Liver (tissue), 9 donors: ENCODE results near the gene PFDN6. TPM values are rescaled to one million over a fixed set of nuclear protein-coding genes. Genes with fewer than 3 reads are reported as not detected.

Experiments
- DNase-seq: peaks from one replicate; pipeline ENCODE4 v3.0.0-alpha.2; 2017; ENCODE audit warnings: low spot score
- H3K27ac ChIP-seq, 2 donors: one replicate each; pipeline ENCODE4 v1.7.0; 2013; ENCODE audit warnings: inconsistent platforms in 2 of 2, low read length in 2 of 2, control low read depth in 1 of 2, low read depth in 1 of 2, mild to moderate bottlenecking in 1 of 2
- H3K27me3 ChIP-seq, 4 donors: one replicate each; pipeline versions ENCODE4 v1.6.1 to v1.7.0; 2013; ENCODE audit warnings: low read length in 3 of 4, inconsistent platforms in 1 of 4, mild to moderate bottlenecking in 1 of 4, moderate library complexity in 1 of 4; ENCODE audit not compliant: control insufficient read depth in 4 of 4, insufficient read depth in 4 of 4
- H3K36me3 ChIP-seq, 4 donors: one replicate each; pipeline versions ENCODE4 v1.6.1 to v1.7.0; 2013; ENCODE audit warnings: low read length in 3 of 4, mild to moderate bottlenecking in 3 of 4, low read depth in 1 of 4, moderate library complexity in 1 of 4; ENCODE audit not compliant: control insufficient read depth in 4 of 4, insufficient read depth in 3 of 4
- H3K4me1 ChIP-seq, 4 donors: one replicate each; pipeline versions ENCODE4 v1.6.1 to v1.7.0; 2013; ENCODE audit warnings: low read length in 3 of 4, mild to moderate bottlenecking in 3 of 4, moderate library complexity in 1 of 4; ENCODE audit not compliant: control insufficient read depth in 4 of 4, insufficient read depth in 4 of 4
- H3K4me3 ChIP-seq, 3 donors: one replicate each; pipeline versions ENCODE4 v1.6.1 to v1.7.0; 2013; ENCODE audit warnings: low read length in 3 of 3, control low read depth in 1 of 3, low read depth in 1 of 3, mild to moderate bottlenecking in 1 of 3
- H3K9ac ChIP-seq, 2 donors: one replicate each; pipeline ENCODE4 v1.7.0; 2013; ENCODE audit warnings: low read length in 2 of 2, mild to moderate bottlenecking in 2 of 2, moderate library complexity in 2 of 2, control low read depth in 1 of 2, low read depth in 1 of 2
- H3K9me3 ChIP-seq, 4 donors: one replicate each; pipeline versions ENCODE4 v1.6.1 to v1.7.0; 2013; ENCODE audit warnings: low read length in 3 of 4; ENCODE audit not compliant: control insufficient read depth in 4 of 4
- EGR1 ChIP-seq, 2 donors: IDR thresholded peaks; 2 replicates each; pipeline ENCODE4 v1.6.1; 2016 to 2018; ENCODE audit warnings: antibody characterized with exemption in 2 of 2, low read depth in 2 of 2
- FOXA1 ChIP-seq: IDR thresholded peaks from 2 replicates; pipeline ENCODE4 v1.6.1; 2016; ENCODE audit warnings: antibody characterized with exemption
- FOXA2 ChIP-seq: IDR thresholded peaks from 2 replicates; pipeline ENCODE4 v1.6.1; 2016; ENCODE audit warnings: antibody characterized with exemption
- GABPA ChIP-seq, 2 donors: IDR thresholded peaks in 1 of 2; conservative IDR thresholded peaks in 1 of 2; 2 replicates each; pipeline ENCODE4 v1.6.1; 2016; ENCODE audit warnings: antibody characterized with exemption in 2 of 2, mild to moderate bottlenecking in 1 of 2, moderate library complexity in 1 of 2
- HNF4A ChIP-seq, 2 donors: conservative IDR thresholded peaks; 2 replicates each; pipeline ENCODE4 v1.6.1; 2016; ENCODE audit warnings: antibody characterized with exemption in 2 of 2, mild to moderate bottlenecking in 2 of 2
- HNF4G ChIP-seq: IDR thresholded peaks from 2 replicates; pipeline ENCODE4 v1.6.1; 2016; ENCODE audit warnings: antibody characterized with exemption
- JUND ChIP-seq, 2 donors: IDR thresholded peaks; 2 replicates each; pipeline ENCODE4 v1.6.1; 2016; ENCODE audit warnings: antibody characterized with exemption in 2 of 2
- NR2F2 ChIP-seq: IDR thresholded peaks from 2 replicates; pipeline ENCODE4 v1.6.1; 2016; ENCODE audit warnings: antibody characterized with exemption
- RAD21 ChIP-seq, 2 donors: IDR thresholded peaks; 2 replicates each; pipeline ENCODE4 v1.6.1; 2016; ENCODE audit warnings: antibody characterized with exemption in 2 of 2, mild to moderate bottlenecking in 2 of 2
- RXRA ChIP-seq, 2 donors: IDR thresholded peaks; 2 replicates each; pipeline ENCODE4 v1.6.1; 2017 to 2018; ENCODE audit warnings: antibody characterized with exemption in 2 of 2, mild to moderate bottlenecking in 1 of 2
- SP1 ChIP-seq: IDR thresholded peaks from 2 replicates; pipeline ENCODE4 v1.6.1; 2018; ENCODE audit warnings: antibody characterized with exemption, mild to moderate bottlenecking
- TAF1 ChIP-seq: conservative IDR thresholded peaks from 2 replicates; pipeline ENCODE4 v1.6.1; 2016; ENCODE audit warnings: antibody characterized with exemption, mild to moderate bottlenecking
- YY1 ChIP-seq: IDR thresholded peaks from 2 replicates; pipeline ENCODE4 v1.6.1; 2016; ENCODE audit warnings: antibody characterized with exemption, mild to moderate bottlenecking
- WGBS: extraction: QIAGEN DNeasy Blood & Tissue Kit; methylation state at CpG from one replicate; pipeline ENCODE4 v1.1.7; 2013; 5-methylcytosine and 5-hydroxymethylcytosine counted together
- polyA plus RNA-seq, 2 donors: library from polyadenylated mRNA; stranded (reverse) in 1 of 2; unstranded in 1 of 2; fragments of 200-250 nt in 1 of 2; fragments of >200 nt in 1 of 2; fragmentation: Nextera tagmentation in 1 of 2; extraction: Ambion mirVana in 1 of 2; gene quantifications; one replicate each; pipeline versions ENCODE4 v1.2.1 to v1.2.3, GENCODE V29; 2013 to 2015
- total RNA-seq, 2 donors: library from RNA; depleted of rRNA; stranded (reverse); fragments of >200 nt; gene quantifications; one replicate each; pipeline ENCODE4 v1.2.3, GENCODE V29; 2014
- TF ChIP-seq, protein P1 (sequence below): IDR thresholded peaks from 2 replicates; pipeline ENCODE4 v1.6.1; 2016; ENCODE audit warnings: antibody characterized with exemption
- TF ChIP-seq, protein P2 (sequence below): IDR thresholded peaks from 2 replicates; pipeline ENCODE4 v1.6.1; 2016; ENCODE audit warnings: antibody characterized with exemption
- TF ChIP-seq, protein P3 (sequence below): fragments of 150-350 bp; IDR thresholded peaks from 2 replicates; pipeline ENCODE4 v1.5.1; 2017; ENCODE audit warnings: improper control_type of control experiment, low read depth, low read length; ENCODE audit not compliant: missing input control
- TF ChIP-seq, protein P4 (sequence below): IDR thresholded peaks from 2 replicates; pipeline ENCODE4 v1.6.1; 2016; ENCODE audit warnings: antibody characterized with exemption, mild to moderate bottlenecking
- TF ChIP-seq, protein P5 (sequence below): IDR thresholded peaks from 2 replicates; pipeline ENCODE4 v1.6.1; 2016; ENCODE audit warnings: antibody characterized with exemption
- donor health status: healthy.
- donor health status: healthy.
- donor health status: healthy.
- donor health status: healthy.
- donor health status: healthy.

Gene PFDN6
- total and polyA plus RNA-seq, 4 donors, result 6.5 to 60.1 (median 17.4) TPM

DNA sequence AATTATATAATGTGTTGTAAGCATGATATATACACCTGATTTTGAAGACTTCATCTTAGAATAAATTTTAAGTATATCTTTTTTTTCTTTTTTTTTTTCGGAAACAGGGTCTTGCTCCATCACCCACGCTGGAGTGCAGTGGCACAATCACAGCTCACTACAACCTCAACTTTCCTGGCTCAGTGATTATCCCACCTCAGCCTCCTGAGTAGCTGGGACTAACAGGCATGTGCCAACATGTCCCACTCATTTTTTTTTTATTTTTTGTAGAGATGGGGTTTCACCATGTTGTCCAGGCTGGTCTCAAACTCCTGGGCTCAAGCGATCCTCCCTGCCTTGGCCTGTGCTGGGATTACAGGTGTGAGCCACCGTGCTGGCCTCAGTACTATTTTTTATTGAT, 34.8 kb upstream of the PFDN6 start:
- WGBS, result 95% methylated on average over 4 of the region's 4 CpGs
- Histone ChIP-seq H3K9ac (no peak overlapping the region), H3K27me3 (no peaks in the 10 kb centered on the region), H3K4me1 (peaks cover 2 to 17% (median 13%) of the 10 kb centered on the region in 4 donors), H3K27ac (no peak overlapping the region), H3K36me3 (peaks cover 2 to 21% (median 8%) of the 10 kb centered on the region in 4 donors), H3K4me3 (no peak overlapping the region), H3K9me3 (no peaks in the 10 kb centered on the region)
- TF ChIP-seq FOXA2 (no peak), JUND (IDR thresholded peaks at IDR 0.05) (no peak), YY1 (no peak), SP1 (no peak), FOXA1 (no peak), EGR1 (IDR thresholded peaks at IDR 0.05; ENCODE audit: low read depth in 2 of 2) (no peak), HNF4A (conservative IDR thresholded peaks at IDR 0.05) (no peak), HNF4G (no peak)
- TF ChIP-seq, protein P1, sequence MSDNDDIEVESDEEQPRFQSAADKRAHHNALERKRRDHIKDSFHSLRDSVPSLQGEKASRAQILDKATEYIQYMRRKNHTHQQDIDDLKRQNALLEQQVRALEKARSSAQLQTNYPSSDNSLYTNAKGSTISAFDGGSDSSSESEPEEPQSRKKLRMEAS, result no peak
- TF ChIP-seq, protein P2, sequence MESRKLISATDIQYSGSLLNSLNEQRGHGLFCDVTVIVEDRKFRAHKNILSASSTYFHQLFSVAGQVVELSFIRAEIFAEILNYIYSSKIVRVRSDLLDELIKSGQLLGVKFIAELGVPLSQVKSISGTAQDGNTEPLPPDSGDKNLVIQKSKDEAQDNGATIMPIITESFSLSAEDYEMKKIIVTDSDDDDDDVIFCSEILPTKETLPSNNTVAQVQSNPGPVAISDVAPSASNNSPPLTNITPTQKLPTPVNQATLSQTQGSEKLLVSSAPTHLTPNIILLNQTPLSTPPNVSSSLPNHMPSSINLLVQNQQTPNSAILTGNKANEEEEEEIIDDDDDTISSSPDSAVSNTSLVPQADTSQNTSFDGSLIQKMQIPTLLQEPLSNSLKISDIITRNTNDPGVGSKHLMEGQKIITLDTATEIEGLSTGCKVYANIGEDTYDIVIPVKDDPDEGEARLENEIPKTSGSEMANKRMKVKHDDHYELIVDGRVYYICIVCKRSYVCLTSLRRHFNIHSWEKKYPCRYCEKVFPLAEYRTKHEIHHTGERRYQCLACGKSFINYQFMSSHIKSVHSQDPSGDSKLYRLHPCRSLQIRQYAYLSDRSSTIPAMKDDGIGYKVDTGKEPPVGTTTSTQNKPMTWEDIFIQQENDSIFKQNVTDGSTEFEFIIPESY, result no peak
- TF ChIP-seq, protein P3, sequence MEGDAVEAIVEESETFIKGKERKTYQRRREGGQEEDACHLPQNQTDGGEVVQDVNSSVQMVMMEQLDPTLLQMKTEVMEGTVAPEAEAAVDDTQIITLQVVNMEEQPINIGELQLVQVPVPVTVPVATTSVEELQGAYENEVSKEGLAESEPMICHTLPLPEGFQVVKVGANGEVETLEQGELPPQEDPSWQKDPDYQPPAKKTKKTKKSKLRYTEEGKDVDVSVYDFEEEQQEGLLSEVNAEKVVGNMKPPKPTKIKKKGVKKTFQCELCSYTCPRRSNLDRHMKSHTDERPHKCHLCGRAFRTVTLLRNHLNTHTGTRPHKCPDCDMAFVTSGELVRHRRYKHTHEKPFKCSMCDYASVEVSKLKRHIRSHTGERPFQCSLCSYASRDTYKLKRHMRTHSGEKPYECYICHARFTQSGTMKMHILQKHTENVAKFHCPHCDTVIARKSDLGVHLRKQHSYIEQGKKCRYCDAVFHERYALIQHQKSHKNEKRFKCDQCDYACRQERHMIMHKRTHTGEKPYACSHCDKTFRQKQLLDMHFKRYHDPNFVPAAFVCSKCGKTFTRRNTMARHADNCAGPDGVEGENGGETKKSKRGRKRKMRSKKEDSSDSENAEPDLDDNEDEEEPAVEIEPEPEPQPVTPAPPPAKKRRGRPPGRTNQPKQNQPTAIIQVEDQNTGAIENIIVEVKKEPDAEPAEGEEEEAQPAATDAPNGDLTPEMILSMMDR, result no peak
- DNase-seq, result no peak

DNA sequence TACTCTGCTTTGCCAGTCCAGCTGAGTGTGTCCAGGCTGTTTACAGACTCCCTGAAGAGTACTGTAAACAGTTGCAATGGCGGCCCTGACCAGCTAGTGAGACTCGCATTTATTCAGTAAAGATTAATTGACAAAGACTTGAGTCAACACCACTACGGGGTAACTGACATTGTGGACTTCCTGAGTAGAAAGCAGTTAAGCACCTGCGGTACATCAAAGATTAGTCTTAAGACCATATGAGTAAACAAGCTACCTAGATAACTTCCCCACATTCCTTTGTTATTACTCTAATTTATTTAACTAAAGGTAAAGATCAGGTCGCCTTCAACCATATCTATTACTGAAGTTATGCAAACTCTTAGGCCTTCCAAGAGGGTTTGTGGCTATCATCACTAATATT, 30.4 kb upstream of the PFDN6 start:
- Histone ChIP-seq H3K9ac (no peak overlapping the region), H3K4me1 (no peaks in the 10 kb centered on the region), H3K36me3 (peaks cover 8 to 45% (median 25%) of the 10 kb centered on the region in 4 donors), H3K4me3 (no peak overlapping the region), H3K27ac (no peak overlapping the region), H3K27me3 (no peaks in the 10 kb centered on the region), H3K9me3 (no peaks in the 10 kb centered on the region)
- 96% methylated on average over 5 of the region's 5 CpGs for WGBS
- no peak for TF ChIP-seq EGR1 (IDR thresholded peaks at IDR 0.05; ENCODE audit: low read depth in 2 of 2)
- no peak for TF ChIP-seq TAF1
- no peak for TF ChIP-seq RXRA (IDR thresholded peaks at IDR 0.05)
- TF ChIP-seq, protein P1, result no peak
- TF ChIP-seq, protein P4, sequence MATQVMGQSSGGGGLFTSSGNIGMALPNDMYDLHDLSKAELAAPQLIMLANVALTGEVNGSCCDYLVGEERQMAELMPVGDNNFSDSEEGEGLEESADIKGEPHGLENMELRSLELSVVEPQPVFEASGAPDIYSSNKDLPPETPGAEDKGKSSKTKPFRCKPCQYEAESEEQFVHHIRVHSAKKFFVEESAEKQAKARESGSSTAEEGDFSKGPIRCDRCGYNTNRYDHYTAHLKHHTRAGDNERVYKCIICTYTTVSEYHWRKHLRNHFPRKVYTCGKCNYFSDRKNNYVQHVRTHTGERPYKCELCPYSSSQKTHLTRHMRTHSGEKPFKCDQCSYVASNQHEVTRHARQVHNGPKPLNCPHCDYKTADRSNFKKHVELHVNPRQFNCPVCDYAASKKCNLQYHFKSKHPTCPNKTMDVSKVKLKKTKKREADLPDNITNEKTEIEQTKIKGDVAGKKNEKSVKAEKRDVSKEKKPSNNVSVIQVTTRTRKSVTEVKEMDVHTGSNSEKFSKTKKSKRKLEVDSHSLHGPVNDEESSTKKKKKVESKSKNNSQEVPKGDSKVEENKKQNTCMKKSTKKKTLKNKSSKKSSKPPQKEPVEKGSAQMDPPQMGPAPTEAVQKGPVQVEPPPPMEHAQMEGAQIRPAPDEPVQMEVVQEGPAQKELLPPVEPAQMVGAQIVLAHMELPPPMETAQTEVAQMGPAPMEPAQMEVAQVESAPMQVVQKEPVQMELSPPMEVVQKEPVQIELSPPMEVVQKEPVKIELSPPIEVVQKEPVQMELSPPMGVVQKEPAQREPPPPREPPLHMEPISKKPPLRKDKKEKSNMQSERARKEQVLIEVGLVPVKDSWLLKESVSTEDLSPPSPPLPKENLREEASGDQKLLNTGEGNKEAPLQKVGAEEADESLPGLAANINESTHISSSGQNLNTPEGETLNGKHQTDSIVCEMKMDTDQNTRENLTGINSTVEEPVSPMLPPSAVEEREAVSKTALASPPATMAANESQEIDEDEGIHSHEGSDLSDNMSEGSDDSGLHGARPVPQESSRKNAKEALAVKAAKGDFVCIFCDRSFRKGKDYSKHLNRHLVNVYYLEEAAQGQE, result no peak
- no peak for TF ChIP-seq FOXA2
- TF ChIP-seq RAD21 (IDR thresholded peaks at IDR 0.05), result no peak
- TF ChIP-seq NR2F2, result no peak
- TF ChIP-seq, protein P5, sequence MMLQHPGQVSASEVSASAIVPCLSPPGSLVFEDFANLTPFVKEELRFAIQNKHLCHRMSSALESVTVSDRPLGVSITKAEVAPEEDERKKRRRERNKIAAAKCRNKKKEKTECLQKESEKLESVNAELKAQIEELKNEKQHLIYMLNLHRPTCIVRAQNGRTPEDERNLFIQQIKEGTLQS, result no peak
- TF ChIP-seq FOXA1, result no peak
- TF ChIP-seq, protein P3, result no peak
- TF ChIP-seq YY1, result no peak
- no peak for TF ChIP-seq SP1
- TF ChIP-seq HNF4G, result no peak
- no peak for TF ChIP-seq GABPA (IDR thresholded peaks at IDR 0.05 in 1 of 2, conservative IDR thresholded peaks at IDR 0.05 in 1 of 2)
- no peak for TF ChIP-seq JUND (IDR thresholded peaks at IDR 0.05)
- TF ChIP-seq, protein P2, result no peak
- no peak for DNase-seq
